ENCODE measurements around the gene PAFAH1B2.

- TF ChIP-seq GTF2F1 (IDR thresholded peaks at IDR 0.05; ENCODE audit: borderline replicate concordance, low read depth, low read length) (no peak), TEAD4 (IDR thresholded peaks at IDR 0.05; ENCODE audit: low read depth, low read length) (no peak), POLR2A (IDR thresholded peaks at IDR 0.05; ENCODE audit: control extremely low read depth in 1 of 2, low read depth in 2 of 2, low read length in 2 of 2) (no peak), RNF2 (IDR thresholded peaks at IDR 0.05; ENCODE audit: borderline replicate concordance, low read depth, low read length, missing control alignments, poor library complexity, severe bottlenecking) (no peak), POLR2AphosphoS5 (IDR thresholded peaks at IDR 0.05; ENCODE audit: low read depth, low read length) (no peak), HDAC2 (IDR thresholded peaks at IDR 0.05; ENCODE audit: borderline replicate concordance in 1 of 2, low read depth in 2 of 2, low read length in 2 of 2) (no peak), CTCF (IDR thresholded peaks at IDR 0.05; ENCODE audit: control extremely low read depth in 1 of 3, insufficient read depth in 1 of 3, low read depth in 1 of 3, low read length in 3 of 3) (no peak)
- TF ChIP-seq, protein P1, sequence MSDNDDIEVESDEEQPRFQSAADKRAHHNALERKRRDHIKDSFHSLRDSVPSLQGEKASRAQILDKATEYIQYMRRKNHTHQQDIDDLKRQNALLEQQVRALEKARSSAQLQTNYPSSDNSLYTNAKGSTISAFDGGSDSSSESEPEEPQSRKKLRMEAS (IDR thresholded peaks at IDR 0.05): no peak
These were observed 75.9 kb downstream of the PAFAH1B2 start for GRCh38 chr11:117219995-117220394.

Data from H1 (cell line).